ELF-1 (cell line): ENCODE results near the gene INPP5E.
A peak's percentile ranks its signal among the peaks of the same experiment; 100 is the strongest.
"Not testable (repeated sequence)": the region's sequence is repeated elsewhere in the genome, so short reads cannot be mapped to it uniquely, and the experiment has no call there.

Experiments used
- DNase-seq: peaks from one replicate; pipeline ENCODE4 v3.0.0-alpha.2; 2016; ENCODE audit warnings: low read depth, low spot score

The INPP5E gene

DNA sequence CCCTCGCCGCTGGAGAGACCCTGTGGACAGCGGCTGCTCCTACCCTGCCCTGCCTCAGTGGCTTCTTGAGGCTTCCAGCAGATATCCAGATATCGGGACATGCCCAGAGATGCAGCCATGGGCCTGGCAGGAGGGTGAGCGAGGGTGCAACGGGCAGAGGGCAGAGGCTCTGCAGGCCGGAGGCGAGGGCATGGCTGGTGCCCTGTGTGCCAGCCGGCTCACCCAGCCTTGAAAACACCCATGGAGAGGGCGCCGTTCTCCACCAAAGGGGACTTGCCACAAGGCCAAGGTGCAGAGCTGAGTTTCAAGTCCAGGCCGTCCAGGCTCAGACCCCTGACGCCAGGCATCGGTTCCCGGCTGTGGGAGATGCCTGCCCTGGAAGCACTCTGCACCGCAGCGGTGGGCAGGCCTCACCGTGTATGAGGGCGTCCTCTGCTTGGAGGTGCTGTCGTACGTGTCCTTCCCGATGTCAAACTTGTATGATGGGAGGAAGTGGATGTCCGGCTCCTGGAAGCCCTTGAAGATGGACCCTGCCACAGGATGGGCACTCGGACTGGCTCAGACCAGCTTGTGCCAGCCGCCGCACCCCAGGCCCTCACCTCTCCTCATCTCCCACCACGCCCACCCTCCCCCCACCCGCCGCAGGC lies 8.9 kb downstream of the INPP5E start:
- DNase-seq: no peak

DNA sequence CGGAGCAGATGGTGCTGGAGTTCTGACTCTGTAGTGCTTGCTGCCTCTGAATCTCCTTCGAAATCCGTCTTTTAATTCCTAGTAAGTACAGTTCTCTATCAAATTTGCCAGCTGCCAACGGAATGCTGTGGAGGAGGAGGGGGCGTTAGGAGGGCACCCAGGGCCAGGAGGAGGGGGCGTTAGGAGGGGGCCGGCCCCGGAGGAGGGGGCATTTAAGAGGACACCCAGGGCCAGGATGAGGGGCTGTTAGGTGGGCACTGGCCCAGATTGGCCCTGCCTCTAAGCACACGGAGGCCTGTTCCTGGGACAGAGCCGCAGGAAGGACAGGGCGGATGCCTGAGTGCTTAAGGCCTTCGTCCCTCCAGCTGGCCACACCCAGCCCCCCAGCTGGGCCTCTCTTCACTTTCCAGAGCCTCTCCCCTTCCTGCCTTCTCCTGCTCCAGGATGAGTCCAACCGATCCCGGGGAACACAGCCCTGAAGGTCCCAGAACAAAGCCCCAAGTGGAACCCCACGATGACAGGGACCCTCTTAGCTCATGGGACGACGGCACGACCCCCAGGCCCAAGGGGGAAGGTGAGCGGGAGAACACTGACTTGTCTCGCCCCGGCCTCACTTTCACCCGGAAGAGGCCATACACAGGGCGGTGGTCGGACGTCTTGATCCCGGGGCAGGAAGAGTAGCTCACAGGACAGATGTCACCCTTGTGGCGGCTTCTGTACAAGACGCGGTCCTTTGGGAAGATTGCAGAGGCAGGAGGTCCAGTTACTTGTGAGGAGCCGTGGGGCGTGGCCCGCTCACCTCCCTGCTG lies 9.8 kb downstream of the INPP5E start:
- no peak for DNase-seq

GRCh38 chr9:136429075-136429628 lies 10.5 kb downstream of the INPP5E start:
- no peak for DNase-seq

- no peak for DNase-seq
Measured at GRCh38 chr9:136426787-136427186, 12.9 kb downstream of the INPP5E start.

DNA sequence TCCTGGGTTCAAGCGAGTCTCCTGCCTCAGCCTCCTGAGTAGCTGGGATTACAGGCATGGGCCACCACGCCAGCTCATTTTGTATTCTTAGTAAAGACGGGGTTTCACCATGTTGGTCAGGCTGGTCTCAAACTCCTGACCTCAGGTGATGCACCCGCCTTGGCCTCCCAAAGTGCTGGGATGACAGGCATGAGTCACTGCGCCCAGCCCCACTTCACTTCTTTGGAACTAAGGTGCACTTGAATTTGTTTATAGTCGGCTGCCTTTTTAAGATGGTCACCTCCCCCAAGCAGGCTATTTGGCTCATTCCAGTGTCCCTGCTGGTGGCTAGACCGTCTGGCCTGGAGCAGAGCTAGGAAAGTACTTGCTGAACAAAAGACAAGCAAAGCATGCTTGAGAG lies 14.3 kb downstream of the INPP5E start:
- not testable (repeated sequence) for DNase-seq

GRCh38 chr9:136424750-136425362 lies 14.8 kb downstream of the INPP5E start:
- peak; percentile 48 for DNase-seq

DNA sequence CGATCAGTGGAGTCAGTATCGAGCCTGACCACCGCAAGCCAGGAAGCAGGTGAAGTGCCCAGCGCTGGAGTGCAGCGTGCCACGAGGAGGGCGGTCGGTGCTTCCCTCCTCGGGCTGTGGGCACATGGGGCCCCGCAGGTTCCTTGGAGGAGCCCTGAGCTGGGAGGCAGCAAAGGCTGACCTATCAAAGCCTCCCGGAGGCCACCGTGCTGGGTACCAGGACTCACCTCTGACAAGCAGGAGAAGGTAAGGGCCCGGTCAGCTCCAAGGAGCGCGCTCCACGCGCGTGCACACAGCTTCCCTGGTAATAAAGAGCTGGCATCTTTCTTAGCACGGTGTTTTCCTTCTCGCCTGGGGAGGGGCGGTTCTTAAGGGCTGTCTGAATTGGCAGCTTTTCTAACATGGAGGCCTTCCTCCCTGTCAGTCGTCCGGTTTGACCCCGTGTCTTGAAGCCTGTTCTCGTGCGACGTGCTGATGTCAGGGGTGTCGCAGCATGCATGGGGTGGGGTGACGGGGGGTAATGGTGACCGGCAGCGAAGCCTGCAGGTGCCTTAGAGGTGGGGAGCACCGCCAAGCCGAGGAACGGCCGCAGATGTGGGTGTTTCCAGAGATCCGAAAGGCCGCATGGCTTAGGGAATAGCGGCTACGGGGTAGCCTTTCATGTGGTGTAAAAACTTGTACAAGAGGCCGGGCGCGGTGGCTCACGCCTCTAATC lies 16.1 kb downstream of the INPP5E start:
- DNase-seq: no peak

DNA sequence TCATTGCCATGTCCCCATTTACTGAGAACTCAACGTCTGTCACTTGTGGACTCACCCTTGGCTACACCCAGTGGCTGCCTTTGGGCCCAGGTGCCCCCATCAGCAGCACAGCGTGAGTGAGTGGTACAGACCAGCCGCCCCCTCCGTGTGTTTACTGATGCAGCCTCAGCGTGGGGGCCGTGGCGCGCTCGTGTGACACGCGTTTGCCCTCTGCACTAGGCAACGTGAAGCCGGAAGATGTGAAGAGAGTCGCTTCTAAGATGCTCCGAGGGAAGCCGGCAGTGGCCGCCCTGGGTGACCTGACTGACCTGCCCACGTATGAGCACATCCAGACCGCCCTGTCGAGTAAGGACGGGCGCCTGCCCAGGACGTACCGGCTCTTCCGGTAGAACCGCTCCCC lies 16.8 kb downstream of the INPP5E start:
- DNase-seq: no peak

DNA sequence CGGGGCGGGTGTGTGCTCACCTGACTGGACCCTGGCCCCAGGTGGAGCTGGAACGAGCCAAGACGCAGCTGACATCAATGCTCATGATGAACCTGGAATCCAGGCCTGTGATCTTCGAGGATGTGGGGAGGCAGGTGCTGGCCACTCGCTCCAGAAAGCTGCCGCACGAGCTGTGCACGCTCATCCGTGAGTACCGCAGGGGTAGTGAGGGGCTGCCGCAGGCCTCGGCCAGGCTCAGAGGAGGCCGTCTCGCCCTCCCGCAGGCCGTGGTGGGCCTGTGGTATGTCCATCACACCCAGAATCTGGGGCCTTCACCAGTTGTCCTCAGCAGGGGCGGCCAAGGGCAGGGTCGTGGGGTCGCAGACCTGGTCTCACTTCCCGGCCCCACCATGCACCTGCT lies 17.9 kb downstream of the INPP5E start:
- DNase-seq: no peak

DNA sequence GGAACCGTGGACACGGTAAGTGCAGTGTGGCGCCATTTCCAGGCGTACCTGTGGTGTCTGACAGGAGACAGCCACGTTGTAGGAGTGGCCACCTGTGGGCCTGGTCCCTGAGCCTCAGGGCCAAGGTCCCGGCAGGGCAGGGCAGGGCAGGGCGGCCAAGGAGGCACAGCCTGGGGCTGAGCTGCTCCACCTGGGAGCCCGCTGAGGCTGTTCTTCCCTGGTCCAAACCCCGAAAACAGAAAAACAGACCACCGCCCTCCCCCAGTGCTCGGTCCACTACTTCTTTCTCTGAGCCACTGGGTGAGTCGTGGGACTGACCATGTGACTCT lies 20.6 kb downstream of the INPP5E start:
- no peak for DNase-seq

- no peak for DNase-seq
Measured at GRCh38 chr9:136418182-136419091, 21.2 kb downstream of the INPP5E start.

- DNase-seq: no peak
Measured at GRCh38 chr9:136416914-136417313, 22.7 kb downstream of the INPP5E start.

- DNase-seq: no peak
Measured at GRCh38 chr9:136416427-136416826, 23.2 kb downstream of the INPP5E start.

- DNase-seq: peak; percentile 18
Measured at GRCh38 chr9:136412962-136413361, 26.7 kb downstream of the INPP5E start.

DNA sequence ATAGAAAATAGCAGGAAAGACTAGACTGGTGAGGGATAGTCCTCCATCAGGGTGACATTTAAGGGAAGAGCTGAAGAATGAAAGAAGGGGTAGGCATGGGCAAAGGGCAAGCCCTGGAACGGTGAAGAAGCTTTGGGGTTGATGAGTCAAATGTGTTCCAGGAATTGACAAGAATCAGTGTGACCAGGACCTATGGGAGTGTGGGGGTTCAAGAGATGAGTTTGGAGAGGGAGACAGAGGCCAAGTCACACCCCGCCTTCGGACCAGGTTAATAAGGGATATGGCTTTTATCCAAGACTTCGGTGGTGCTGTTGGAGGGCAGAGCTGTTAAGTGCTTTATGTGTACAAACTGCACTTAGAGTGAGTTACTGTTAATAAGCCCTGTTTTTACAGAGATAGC lies 28.3 kb downstream of the INPP5E start:
- DNase-seq: no peak

- peak; percentile 88 for DNase-seq
Measured at GRCh38 chr9:136410500-136411287, 29.0 kb downstream of the INPP5E start, which contains the start of the genes ENTR1 and PMPCA. ENTR1 (minus strand) TSS chr9:136410614; CDS start chr9:136410397, 217 bp downstream. PMPCA (plus strand) TSS chr9:136410658; CDS start chr9:136410669, 11 bp downstream.

DNA sequence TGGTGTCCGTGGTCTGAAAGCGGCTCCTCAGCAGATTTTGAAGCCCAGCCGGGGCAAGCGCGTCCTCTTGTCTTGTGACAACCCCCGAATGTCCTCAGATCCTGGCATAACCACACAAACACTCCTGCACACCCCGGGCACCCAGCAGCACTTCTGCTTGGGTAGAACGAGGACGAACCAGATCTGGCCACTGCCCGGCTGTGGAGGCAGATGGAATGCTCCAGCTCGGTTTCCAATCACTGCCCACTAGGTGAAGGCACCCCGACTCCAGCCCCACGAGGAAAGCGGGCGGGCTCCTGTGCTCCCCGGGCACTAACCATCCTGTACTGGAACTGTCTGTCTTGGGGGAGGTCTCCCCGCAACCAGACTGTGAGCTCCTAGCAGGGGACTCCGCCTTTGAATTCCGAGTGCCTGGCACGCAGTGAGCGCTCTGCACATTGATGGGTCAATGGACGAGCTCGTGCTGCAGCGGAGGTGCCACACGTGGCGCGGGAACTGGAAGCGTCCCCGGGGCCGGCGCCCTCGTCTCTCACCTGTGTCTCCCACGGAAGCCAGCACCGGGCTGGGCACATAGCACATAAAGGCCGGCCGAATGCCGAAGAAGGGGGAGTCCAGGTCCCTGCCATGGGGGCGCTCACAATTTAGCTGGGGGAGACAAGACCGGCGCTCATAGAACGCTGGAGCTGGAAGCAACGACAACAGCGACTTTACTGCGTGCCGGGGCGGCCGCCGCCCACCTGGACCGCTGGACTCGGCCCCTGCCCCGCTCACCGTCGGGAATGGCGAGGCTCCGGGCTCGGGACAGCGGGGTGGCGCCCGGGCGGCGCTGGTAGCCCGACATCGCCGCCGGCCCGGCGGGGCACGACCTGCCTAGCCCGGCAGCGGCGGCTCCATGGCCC lies 29.8 kb downstream of the INPP5E start:
- peak; percentile 50 for DNase-seq

DNA sequence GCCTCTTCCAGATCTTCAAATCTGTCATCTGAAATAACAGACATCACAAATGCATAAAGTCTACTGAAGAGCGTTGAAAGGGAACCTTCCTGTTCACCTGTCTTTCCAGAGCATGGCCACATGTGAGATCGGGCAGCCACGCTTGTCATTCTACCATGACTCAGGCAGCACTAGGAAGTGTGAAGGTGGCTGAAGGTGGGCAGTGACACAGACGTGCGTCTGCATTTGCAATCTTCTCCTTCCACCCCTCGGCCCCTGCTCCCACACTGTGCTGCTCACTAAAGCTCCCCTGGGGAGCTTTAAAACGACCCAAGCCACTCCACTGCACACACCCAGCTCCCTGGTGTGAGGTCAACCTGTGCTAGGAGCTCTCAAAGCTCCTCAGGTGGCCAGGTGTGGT lies 31.7 kb downstream of the INPP5E start:
- no peak for DNase-seq

DNA sequence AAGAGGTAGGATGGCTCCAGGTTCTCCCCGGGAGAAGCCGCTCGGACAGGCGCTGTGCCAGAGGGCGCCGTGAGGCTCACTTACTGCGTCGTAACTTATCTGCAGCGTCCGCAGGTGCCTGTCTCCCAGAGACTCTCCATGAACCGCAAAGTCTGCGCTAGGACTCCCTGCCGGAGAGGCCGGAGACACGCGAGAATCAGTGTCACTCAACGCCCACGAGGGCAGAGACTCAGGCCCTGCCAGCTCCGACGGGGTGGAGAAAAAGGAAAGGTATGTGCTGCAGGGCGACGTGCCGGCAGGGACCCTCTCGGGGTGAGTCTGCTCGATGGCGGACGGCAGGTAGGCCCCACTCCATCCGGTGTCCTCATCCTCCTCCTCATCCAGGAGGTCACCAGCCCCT lies 32.6 kb downstream of the INPP5E start:
- not testable (repeated sequence) for DNase-seq
